ENCODE results near the gene HAO1.
"Not testable (repeated sequence)": the region's sequence is repeated elsewhere in the genome, so short reads cannot be mapped to it uniquely, and the experiment has no call there.

The HAO1 gene

DNA sequence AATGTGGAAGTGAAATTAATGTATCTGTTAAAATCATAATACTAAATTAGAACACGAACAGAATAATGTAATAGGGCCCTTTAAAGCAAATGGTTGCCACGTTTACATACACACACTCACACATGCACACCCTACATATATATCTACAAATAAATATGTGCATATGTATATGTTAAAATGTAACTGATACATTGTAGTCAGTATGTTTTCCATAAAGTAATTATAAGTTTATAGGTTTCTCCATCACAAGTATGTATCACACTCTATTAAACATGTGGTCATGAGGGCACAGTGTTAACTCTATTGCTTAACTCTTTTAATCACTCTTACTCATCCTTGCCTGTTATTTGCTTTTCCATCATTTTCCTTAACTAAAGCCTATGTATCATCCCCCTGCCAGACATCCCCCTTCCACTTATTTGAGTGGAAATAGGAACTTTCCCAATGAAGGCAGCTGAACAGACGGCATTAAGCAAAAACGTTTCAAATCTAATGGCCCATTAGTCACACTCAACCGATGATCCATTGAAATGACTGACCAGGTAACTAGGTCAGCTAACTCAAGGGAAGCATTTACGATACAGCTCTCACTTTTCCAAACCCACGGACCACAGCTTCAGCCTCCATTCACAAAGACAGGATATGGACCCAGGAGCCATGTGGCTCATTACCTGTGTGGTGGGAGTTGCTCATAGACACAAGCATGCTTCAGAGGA lies 89.3 kb downstream of the HAO1 start:
- no peak for FAIRE-seq

GRCh38 chr20:7849675-7850074 lies 90.6 kb downstream of the HAO1 start:
- no peak for FAIRE-seq

- FAIRE-seq: no peak
These were observed 91.9 kb downstream of the HAO1 start for GRCh38 chr20:7848351-7848750.

DNA sequence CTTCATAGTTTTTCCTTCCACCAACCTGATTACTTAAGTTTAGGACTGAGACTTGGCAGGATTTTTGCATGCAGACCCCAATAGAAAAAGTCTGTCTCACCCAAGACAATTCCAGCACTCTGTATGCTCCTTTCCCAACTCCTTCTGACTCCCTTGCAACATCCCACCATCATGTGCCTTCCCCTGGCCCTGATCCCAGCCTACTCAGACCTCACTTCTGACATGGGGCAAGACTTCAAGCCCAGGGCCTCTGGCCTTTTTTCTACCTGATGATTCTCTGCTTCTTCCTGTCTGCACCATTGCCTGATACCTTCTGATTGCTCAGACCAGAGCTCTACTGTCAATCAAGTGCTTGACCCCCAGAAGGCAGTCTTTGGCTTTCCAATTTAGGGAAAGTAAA lies 96.6 kb downstream of the HAO1 start:
- FAIRE-seq: no peak

DNA sequence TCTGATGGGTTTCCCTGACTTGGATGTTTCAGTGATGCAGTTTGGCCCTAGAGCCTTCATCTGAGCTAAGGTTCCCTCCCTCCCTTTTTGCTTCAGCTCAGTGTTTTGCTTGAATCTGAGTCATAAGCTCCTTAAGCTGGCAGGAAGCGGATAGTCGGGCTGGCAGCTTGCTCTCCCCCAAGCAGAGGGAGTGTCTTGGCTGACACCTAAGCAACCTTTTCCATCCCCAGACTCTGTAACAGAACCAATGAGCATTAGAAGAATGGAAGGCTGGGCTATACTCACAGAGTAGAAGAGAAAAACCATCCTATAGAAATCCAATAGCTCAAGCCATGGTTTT lies 98.3 kb downstream of the HAO1 start:
- FAIRE-seq: no peak

DNA sequence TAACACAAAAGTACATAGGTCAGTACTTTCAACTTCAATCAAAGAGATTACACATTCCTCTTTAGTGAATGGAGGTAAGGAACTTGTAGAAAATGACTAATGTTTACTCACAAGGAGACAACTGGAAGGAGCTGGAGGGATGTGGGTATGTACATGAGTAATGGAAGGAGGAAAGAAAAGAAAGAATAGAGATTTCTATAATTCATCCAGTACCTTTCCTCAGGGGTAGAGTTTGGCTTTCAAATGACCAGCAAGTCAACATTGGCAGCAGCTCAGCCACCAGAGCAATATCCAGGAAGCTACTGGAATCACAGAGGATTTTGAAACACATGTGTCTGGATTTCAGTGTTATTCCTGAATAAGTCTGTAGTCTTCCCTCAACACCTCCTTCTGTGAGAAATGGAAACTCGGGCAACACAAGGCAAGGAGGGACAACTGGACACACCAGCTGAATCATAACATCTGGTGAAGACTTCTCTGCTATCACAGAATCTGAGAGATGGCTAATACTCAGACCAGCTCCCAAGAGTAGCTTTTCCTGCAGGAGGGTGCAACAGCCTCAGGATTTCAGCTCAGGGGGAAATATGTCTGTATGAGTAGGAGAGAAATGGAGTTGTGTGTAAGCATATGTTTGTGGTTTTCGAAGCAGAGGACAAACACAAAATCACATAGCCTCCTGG lies 98.8 kb downstream of the HAO1 start:
- FAIRE-seq: no peak

- FAIRE-seq: no peak
These were observed 104.2 kb downstream of the HAO1 start for GRCh38 chr20:7836076-7836475.

DNA sequence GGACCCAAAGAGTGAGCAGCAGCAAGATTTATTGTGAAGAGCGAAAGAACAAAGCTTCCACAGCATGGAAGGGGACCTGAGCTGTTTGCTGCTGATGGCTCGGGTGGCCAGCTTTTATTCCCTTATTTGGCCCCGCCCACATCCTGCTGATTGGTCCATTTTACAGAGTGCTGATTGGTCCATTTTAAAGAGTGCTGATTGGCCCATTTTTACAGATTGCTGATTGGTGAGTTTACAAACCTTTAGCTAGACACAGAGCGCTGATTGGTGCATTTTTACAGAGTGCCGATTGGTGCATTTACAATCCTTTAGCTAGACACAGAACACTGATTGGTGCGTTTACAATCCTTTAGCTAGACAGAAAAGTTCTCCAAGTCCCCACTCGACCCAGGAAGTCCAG lies 105.8 kb downstream of the HAO1 start:
- not testable (repeated sequence) for FAIRE-seq

Measured in A204.1 (cell line).